HCT116 (cell line): ENCODE results near the gene NSD2. TPM values are rescaled to one million over a fixed set of nuclear protein-coding genes. Genes with fewer than 3 reads are reported as not detected.

Experiments
- ATAC-seq: fragments of 200-7000 bp; cut with Tn5 transposase; 2 replicates; pipeline ENCODE4 v1.9.1; 2020; ENCODE audit warnings: mild to moderate bottlenecking, moderate library complexity
- BruUV-seq: library from RNA; stranded (reverse); fragments of 400-500 nt; replicated peaks from 2 replicates; lab custom pipeline; 2021; lab: Mats Ljungman, UMichigan
- CTCF ChIA-PET: fragments of 300-600 bp; sonication (Branson Sonifier 250); formaldehyde crosslinking; loops from one replicate; lab custom pipeline; 2021; ENCODE audit warnings: antibody characterized with exemption; lab: Charles Lee
- POLR2A ChIA-PET: fragments of 300-600, 350-600 bp; sonication (Branson Sonifier 250); formaldehyde crosslinking; loops from one replicate; lab custom pipeline; 2021; ENCODE audit warnings: antibody characterized with exemption; lab: Charles Lee
- RAD21 ChIA-PET, 2 experiments: fragments of 300-600 bp; sonication (Branson Sonifier 250); formaldehyde crosslinking; loops; one replicate each; lab custom pipeline; 2023; ENCODE audit warnings: low total read pairs in 2 of 2; ENCODE audit not compliant: uncharacterized antibody in 2 of 2, unreplicated experiment in 2 of 2, low non-redundant PET in 1 of 2; lab: Charles Lee
- DNase-seq: peaks from one replicate; pipeline ENCODE4 v3.0.0-alpha.2; 2010; ENCODE audit warnings: low read depth, low spot score
- H2AFZ ChIP-seq: fragments of 200-600 bp; shearing (Covaris generic), sonication (generic); 2 replicates; pipeline ENCODE4 v1.6.1; 2017; ENCODE audit warnings: low read depth, mixed run types, mixed read lengths, antibody characterized with exemption, low read length; ENCODE audit not compliant: poor library complexity, severe bottlenecking
- H3K27ac ChIP-seq: 2 replicates; pipeline ENCODE4 v1.5.1; 2012; ENCODE audit warnings: low read depth, low read length
- H3K27me3 ChIP-seq: fragments of 200-600 bp; sonication (generic); 2 replicates; pipeline ENCODE4 v1.6.1; 2016; ENCODE audit warnings: mixed run types, low read length, mixed read lengths; ENCODE audit not compliant: insufficient read depth
- H3K36me3 ChIP-seq, 2 experiments: fragments of 200-500 bp in 1 of 2; fragments of 200-600 bp in 1 of 2; sonication (Bioruptor generic) in 1 of 2; sonication (generic) in 1 of 2; 2 replicates each; pipeline versions ENCODE4 v1.5.1 to v1.6.1; 2014 to 2016; ENCODE audit warnings: low read length in 2 of 2, inconsistent platforms in 1 of 2, mixed read lengths in 1 of 2, mixed run types in 1 of 2; ENCODE audit not compliant: insufficient read depth in 2 of 2, control insufficient read depth in 1 of 2
- H3K4me1 ChIP-seq, 2 experiments: fragments of 200-600 bp in 1 of 2; sonication (generic) in 1 of 2; 2 replicates each; pipeline versions ENCODE4 v1.5.1 to v1.6.1; 2012 to 2017; ENCODE audit warnings: low read length in 2 of 2, inconsistent platforms in 1 of 2, mild to moderate bottlenecking in 1 of 2, mixed read lengths in 1 of 2, mixed run types in 1 of 2, moderate library complexity in 1 of 2; ENCODE audit not compliant: insufficient read depth in 2 of 2, control insufficient read depth in 1 of 2
- H3K4me2 ChIP-seq: fragments of 200-600 bp; sonication (generic); 2 replicates; pipeline ENCODE4 v1.6.1; 2017; ENCODE audit warnings: mixed run types, low read length, mixed read lengths
- H3K4me3 ChIP-seq, 2 experiments: fragments of 200-600 bp in 1 of 2; sonication (generic) in 1 of 2; replicated peaks in 1 of 2; 2 replicates each; pipeline ENCODE4 v1.5.1; 2011 to 2016; ENCODE audit warnings: low read length in 2 of 2, control low read depth in 1 of 2, low read depth in 1 of 2, mild to moderate bottlenecking in 1 of 2, mixed read lengths in 1 of 2, mixed run types in 1 of 2
- H3K79me2 ChIP-seq: fragments of 200-600 bp; sonication (generic); 2 replicates; pipeline ENCODE4 v1.6.1; 2017; ENCODE audit warnings: mild to moderate bottlenecking, mixed run types, low read length, moderate library complexity, mixed read lengths; ENCODE audit not compliant: insufficient read depth
- H3K9ac ChIP-seq: fragments of 200-600 bp; sonication (generic); 2 replicates; pipeline ENCODE4 v1.6.1; 2016; ENCODE audit warnings: low read length, mixed read lengths
- H3K9me2 ChIP-seq: fragments of 200-600 bp; sonication (generic), shearing (Covaris generic); 2 replicates; pipeline ENCODE4 v1.6.1; 2017; ENCODE audit warnings: mixed run types, mild to moderate bottlenecking, moderate library complexity; ENCODE audit not compliant: insufficient read depth
- H3K9me3 ChIP-seq, 2 experiments: fragments of 200-500 bp in 1 of 2; fragments of 200-600 bp in 1 of 2; sonication (Bioruptor generic) in 1 of 2; sonication (generic) in 1 of 2; 2 replicates each; pipeline ENCODE4 v1.6.1; 2014 to 2017; ENCODE audit warnings: low read length in 2 of 2, mixed read lengths in 2 of 2, inconsistent platforms in 1 of 2, low read depth in 1 of 2, mild to moderate bottlenecking in 1 of 2, mixed run types in 1 of 2, moderate library complexity in 1 of 2; ENCODE audit not compliant: control insufficient read depth in 1 of 2, insufficient read depth in 1 of 2
- H4K20me1 ChIP-seq: fragments of 200-600 bp; sonication (generic), shearing (Covaris generic); 2 replicates; pipeline ENCODE4 v1.6.1; 2017; ENCODE audit warnings: mixed run types, mild to moderate bottlenecking, moderate library complexity; ENCODE audit not compliant: insufficient read depth
- ATF3 ChIP-seq: IDR thresholded peaks from 2 replicates; pipeline ENCODE4 v1.6.1; 2012
- CBX3 ChIP-seq: IDR thresholded peaks from 2 replicates; pipeline ENCODE4 v1.6.1; 2012; ENCODE audit warnings: low read depth
- CEBPB ChIP-seq: IDR thresholded peaks from 2 replicates; pipeline ENCODE4 v1.6.1; 2012; ENCODE audit warnings: low read depth
- CTCF ChIP-seq, 3 experiments: fragments of 200-600 bp in 1 of 3; sonication (generic) in 1 of 3; IDR thresholded peaks in 2 of 3; conservative IDR thresholded peaks in 1 of 3; 2 replicates each; pipeline ENCODE4 v1.5.1; 2012 to 2017; ENCODE audit warnings: low read depth in 2 of 3, low read length in 2 of 3, antibody characterized with exemption in 1 of 3, borderline replicate concordance in 1 of 3, control low read depth in 1 of 3, mild to moderate bottlenecking in 1 of 3, mixed read lengths in 1 of 3, mixed run types in 1 of 3, moderate library complexity in 1 of 3; ENCODE audit not compliant: insufficient read depth in 1 of 3
- EGR1 ChIP-seq: IDR thresholded peaks from 2 replicates; pipeline ENCODE4 v1.6.1; 2012; ENCODE audit warnings: low read depth
- ELF1 ChIP-seq: IDR thresholded peaks from 2 replicates; pipeline ENCODE4 v1.6.1; 2012; ENCODE audit warnings: low read depth, borderline replicate concordance
- EZH2 ChIP-seq: fragments of 200-600 bp; sonication (generic); IDR thresholded peaks from 2 replicates; pipeline ENCODE4 v1.6.1; 2017; ENCODE audit warnings: antibody characterized with exemption, mixed run types
- FOSL1 ChIP-seq: IDR thresholded peaks from 2 replicates; pipeline ENCODE4 v1.6.1; 2012; ENCODE audit warnings: low read depth
- JUND ChIP-seq: IDR thresholded peaks from 2 replicates; pipeline ENCODE4 v1.6.1; 2012
- POLR2A ChIP-seq: IDR thresholded peaks from 2 replicates; pipeline ENCODE4 v1.7.0; 2011; ENCODE audit warnings: borderline replicate concordance; ENCODE audit not compliant: insufficient read depth, insufficient read length; ENCODE audit errors: extremely low read depth
- POLR2AphosphoS5 ChIP-seq: IDR thresholded peaks from 2 replicates; pipeline ENCODE4 v1.6.1; 2011; ENCODE audit warnings: mild to moderate bottlenecking, low read depth, low read length, moderate library complexity
- RAD21 ChIP-seq: IDR thresholded peaks from 2 replicates; pipeline ENCODE4 v1.6.1; 2012; ENCODE audit warnings: low read depth, mild to moderate bottlenecking
- SIN3A ChIP-seq: IDR thresholded peaks from 2 replicates; pipeline ENCODE4 v1.6.1; 2012; ENCODE audit warnings: low read depth
- SRF ChIP-seq: IDR thresholded peaks from 2 replicates; pipeline ENCODE4 v1.6.1; 2012; ENCODE audit warnings: low read depth
- YY1 ChIP-seq: IDR thresholded peaks from 2 replicates; pipeline ENCODE4 v1.6.1; 2011; ENCODE audit warnings: low read length, low read depth, moderate library complexity, mild to moderate bottlenecking; ENCODE audit not compliant: insufficient replicate concordance; ENCODE audit errors: extremely low read depth
- ZFX ChIP-seq: fragments of 450-650 bp; IDR thresholded peaks from 2 replicates; pipeline ENCODE4 v1.6.1; 2017
- ZNF274 ChIP-seq: fragments of 200-500 bp; sonication (Bioruptor generic); IDR thresholded peaks from 2 replicates; pipeline ENCODE4 v1.6.1; 2014; ENCODE audit warnings: mild to moderate bottlenecking, low read depth, low read length, inconsistent platforms
- intact Hi-C: fragments of 100-400 bp; cut with micrococcal nuclease; formaldehyde crosslinking; loops from 2 replicates; pipeline ENCODE4 v1.10.0; 2022
- total RNA-seq: library from RNA; stranded (reverse); gene quantifications from one replicate; pipeline ENCODE4 v1.2.1, GENCODE V29; 2021; ENCODE audit not compliant: unreplicated experiment
- TF ChIP-seq, protein P1 (sequence below): IDR thresholded peaks from 2 replicates; pipeline ENCODE4 v1.6.1; 2012

The NSD2 gene
- total RNA-seq, 1 experiment from 2014 or later = 145 TPM

GRCh38 chr4:1938027-1938426, 66.8 kb downstream of the NSD2 start:
- ChIA-PET POLR2A (no interaction called here), CTCF (no interaction called here)
- Histone ChIP-seq H3K4me2 (no peak overlapping the region), H3K36me3 (peaks cover 24 to 45% of the 10 kb centered on the region in 2 experiments), H2AFZ (no peak overlapping the region), H3K79me2 (peaks cover 48% of the 10 kb centered on the region), H3K4me3 (no peak overlapping the region), H4K20me1 (no peaks in the 10 kb centered on the region; the same call in 1 of the 2 replicates), H3K27me3 (no peaks in the 10 kb centered on the region), H3K4me1 (peaks cover 23 to 26% of the 10 kb centered on the region in 2 experiments), H3K9me3 (no peaks in the 10 kb centered on the region), H3K9ac (no peak overlapping the region), H3K9me2 (no peaks in the 10 kb centered on the region)
- no peak for ATAC-seq
- BruUV-seq = no TSS peak
- no peak for DNase-seq
- TF ChIP-seq ZFX (no peak), SIN3A (no peak), FOSL1 (no peak), ZNF274 (no peak), RAD21 (no peak), CEBPB (no peak), POLR2AphosphoS5 (no peak), ATF3 (no peak), ELF1 (no peak), CTCF (IDR thresholded peaks at IDR 0.05 in 2 of 3, conservative IDR thresholded peaks at IDR 0.05 in 1 of 3; ENCODE audit: borderline replicate concordance in 1 of 3, insufficient read depth in 1 of 3, low read depth in 2 of 3, low read length in 2 of 3) (no peak), EGR1 (no peak), SRF (no peak), POLR2A (no peak), YY1 (no peak), JUND (no peak), EZH2 (no peak), CBX3 (no peak)
- TF ChIP-seq, protein P1, sequence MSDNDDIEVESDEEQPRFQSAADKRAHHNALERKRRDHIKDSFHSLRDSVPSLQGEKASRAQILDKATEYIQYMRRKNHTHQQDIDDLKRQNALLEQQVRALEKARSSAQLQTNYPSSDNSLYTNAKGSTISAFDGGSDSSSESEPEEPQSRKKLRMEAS = no peak
- TF ChIP-seq, all 23 proteins: peak for 0
- RAD21 ChIA-PET = no interaction called here
- no peak overlapping the region for H3K27ac ChIP-seq
- intact Hi-C loops = no loop called here
